CMK (cell line): Measurements from ENCODE around the gene AMH.
"Not testable (repeated sequence)": the region's sequence is repeated elsewhere in the genome, so short reads cannot be mapped to it uniquely, and the experiment has no call there.

Experiments used
- DNase-seq: peaks from one replicate; pipeline ENCODE4 v3.0.0-alpha.2; 2010; ENCODE audit warnings: low read depth

AMH gene

DNA sequence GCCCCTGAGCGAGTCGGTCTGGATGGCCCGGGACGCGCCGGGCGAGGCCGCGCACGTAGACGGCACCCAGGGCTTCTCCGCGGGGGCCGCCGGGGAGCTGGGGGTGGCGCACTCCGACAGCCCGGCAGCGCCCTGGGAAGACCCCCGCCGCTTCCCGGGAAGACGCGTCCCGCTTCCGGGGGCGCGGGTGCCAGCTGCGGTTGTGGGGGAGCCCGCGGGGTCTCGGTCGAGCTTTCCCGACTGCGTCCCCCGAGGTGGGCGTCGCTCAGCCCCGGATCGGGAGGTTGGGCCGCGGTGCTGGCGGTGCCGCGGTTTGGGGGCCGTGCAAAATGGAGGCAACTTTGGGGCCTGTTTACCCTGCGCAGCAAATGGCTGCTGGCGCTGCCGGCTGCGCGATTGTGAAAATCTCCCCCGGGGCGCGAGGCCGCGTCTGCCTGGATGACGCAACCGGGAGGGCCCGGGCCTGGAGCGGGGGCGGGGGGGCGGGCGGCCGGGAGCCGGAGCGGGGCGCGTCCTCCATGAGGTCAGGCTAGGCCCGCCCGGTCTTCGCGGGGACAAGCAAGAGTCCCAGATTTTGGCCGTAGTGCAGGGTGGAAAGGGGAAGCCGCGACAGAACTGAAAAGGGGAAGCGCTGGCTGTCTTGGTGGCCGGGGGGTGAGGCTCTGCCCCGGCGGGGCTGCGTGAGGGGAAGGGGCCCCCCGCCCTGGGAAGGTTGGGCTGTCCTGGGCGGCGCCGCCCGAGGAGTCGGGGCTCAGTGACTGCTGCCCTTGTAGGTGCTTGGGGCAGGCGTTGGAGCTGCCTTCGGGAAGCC, 21.5 kb downstream of the AMH start:
- DNase-seq, result no peak

DNA sequence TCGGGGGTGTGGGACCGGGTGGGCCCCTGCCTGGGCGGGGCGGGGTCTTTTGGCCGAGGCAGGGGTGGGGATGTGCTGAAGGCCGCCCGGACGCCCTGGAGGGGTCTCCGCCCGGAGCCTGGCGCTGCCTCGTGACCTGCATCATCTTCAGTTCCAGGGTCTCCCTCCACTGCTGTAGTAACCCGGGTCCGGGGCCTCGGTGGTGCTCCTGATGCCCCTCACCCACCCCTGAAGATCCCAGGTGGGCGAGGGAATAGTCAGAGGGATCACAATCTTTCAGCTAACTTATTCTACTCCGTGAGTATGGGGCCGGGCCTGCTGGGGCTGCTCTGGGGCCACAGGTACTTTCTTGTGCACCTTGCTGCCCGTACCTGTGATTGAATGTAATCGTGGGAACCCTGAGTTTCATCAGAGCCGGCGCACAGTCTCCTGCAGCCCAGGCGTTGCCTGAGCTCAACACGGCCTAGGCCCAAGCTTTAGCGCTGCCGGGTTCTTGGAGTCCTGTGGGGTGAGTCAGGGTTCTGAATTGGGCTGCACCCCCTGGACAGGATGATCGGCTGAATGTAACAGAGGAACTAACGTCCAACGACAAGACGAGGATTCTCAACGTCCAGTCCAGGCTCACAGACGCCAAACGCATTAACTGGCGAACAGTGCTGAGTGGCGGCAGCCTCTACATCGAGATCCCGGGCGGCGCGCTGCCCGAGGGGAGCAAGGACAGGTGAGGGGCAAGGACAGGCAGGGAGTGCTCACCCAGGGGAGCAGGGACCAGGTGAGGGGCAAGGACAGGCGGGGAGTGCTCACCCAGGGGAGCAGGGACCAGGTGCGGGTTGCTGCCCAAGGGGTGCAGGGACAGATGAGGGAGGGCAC, 22.3 kb downstream of the AMH start:
- DNase-seq, result no peak

- DNase-seq, result no peak
Observed at GRCh38 chr19:2273356-2274184, 24.4 kb downstream of the AMH start.

DNA sequence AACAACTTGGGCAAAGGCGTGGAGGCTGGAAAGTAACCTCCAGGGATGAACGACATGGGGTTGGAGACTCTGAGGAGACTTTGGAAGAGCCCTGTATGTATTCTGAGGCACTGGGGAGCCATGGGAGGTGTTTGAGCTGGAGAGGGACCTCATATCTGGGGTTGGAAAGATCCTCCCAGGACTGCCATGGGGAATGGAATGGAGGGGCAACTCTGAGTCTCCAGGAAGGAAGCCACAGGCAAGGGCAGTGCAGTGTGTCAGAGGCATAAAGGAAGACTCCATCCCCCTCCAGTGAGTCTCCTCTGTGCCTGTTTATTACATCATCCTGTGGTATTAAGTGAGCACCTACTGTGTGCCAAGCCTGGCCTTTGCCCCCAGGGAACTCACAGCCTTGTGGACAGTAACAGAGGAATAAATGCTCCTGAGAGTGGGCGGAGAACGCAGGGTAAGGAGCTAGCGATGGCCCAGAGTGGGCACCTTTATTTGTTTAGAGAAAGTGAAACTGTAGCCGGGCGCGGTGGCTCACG, 25.1 kb downstream of the AMH start:
- DNase-seq, result no peak

GRCh38 chr19:2274931-2275535, 25.9 kb downstream of the AMH start:
- DNase-seq, result no peak

DNA sequence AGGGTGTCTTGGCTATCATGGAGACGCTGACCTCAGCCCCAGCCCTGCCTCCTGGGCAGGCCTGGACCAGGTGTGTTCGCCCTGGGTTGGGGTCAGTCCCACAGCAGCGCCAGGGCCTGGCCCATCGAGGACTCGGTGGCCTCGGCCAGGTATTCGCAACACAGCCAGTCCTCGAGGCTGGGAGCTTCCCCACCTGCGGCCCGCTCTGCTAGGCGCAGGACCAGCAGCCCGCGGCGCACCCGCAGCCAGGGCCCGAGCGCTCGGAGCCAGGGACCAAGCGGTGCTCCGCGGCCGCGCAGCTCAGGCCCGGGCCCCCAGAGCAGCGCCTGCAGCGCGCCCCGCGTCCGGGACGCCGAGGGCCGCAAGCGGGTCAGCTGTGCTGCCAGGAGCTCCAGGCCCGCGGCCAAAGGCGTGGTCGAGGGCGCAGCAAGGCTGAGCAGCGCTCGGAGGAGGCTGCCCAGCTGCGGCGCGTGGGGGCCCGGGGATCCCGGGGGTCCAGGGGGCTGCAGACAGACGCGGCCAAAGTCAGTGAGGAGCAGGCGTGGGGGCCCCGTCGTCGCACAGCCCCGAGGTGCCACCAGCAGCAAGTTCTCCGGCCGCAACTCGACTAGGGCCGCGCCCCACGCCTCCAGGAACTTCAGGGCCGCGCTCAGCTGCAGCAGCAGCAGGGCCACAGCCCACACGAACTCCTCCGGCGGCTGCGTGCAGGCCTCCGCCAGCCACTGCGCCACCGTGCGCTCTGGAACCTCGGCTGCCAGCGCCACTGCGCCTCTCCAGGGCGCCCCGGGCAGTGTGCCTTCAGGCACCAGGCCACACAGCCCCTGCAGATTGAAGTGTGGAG, 26.7 kb downstream of the AMH start:
- DNase-seq, result no peak

GRCh38 chr19:2276429-2276986, 27.4 kb downstream of the AMH start:
- no peak for DNase-seq

- no peak for DNase-seq
Observed at GRCh38 chr19:2277138-2277537, 28.0 kb downstream of the AMH start.

DNA sequence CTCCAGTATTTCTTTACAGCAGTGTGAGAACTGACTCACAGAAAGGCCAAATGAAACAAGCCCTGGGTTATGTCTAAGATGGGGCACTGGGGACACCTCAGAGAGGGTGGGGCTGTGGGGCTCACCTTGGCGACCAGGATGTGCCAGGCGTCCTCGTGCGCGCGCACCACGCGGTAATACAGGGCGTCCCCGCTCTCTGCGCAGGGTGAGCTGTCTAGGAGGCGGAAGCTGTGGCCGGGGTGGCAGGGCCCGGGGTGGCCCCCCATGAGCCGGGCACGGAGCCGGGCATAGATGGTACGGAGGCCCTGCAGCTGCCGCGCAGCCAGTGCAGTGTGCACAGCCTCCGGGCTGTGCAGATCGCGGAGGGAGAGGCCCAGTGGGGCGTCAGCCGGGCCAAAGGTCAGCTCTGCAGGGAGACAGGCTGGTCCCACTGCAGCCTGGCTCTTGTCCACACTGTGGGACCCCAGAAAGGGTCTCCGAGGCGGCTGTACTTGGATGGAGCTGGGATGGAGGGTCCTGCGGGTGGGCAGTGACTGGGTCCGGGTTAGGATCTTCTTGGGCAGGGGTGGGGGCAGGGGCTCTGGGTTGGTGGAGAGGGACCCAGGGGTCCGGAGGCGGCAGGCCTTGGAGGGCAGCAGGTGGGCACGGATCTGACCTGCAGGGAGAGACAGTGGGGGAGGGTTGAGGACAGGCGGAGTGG, 29.5 kb downstream of the AMH start:
- no peak for DNase-seq

GRCh38 chr19:2280633-2281264, 31.6 kb downstream of the AMH start:
- no peak for DNase-seq

DNA sequence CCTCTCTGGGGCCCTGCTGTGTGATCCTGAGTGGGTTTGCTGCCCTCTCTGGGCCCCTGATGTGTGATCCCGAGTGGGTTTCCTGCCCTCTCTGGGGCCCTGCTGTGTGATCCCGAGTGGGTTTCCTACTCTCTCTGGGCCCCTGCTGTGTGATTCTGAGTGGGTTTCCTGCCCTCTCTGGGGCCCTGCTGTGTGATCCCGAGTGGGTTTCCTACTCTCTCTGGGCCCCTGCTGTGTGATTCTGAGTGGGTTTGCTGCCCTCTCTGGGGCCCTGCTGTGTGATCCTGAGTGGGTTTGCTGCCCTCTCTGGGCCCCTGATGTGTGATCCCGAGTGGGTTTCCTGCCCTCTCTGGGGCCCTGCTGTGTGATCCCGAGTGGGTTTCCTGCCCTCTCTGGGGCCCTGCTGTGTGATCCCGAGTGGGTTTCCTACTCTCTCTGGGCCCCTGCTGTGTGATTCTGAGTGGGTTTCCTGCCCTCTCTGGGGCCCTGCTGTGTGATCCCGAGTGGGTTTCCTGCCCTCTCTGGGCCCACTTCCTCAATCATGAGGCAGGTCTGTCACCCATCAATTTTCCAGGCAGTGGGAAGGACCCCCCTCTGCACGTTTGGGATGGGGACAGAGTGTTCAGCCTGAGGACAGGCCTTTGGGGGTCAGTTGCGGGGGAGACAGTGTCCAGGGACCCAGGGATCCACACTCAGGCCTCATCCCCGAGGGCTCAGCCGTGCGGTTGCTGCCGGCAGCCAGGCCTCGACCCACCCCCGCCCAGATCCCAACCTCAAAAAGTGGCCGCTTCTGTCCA, 32.3 kb downstream of the AMH start:
- not testable (repeated sequence) for DNase-seq

- no peak for DNase-seq
Observed at GRCh38 chr19:2282062-2282861, 33.1 kb downstream of the AMH start, which contains the start of gene PEAK3. TSS of gene PEAK3 (minus strand) at chr19:2282175. CDS start at chr19:2280931, 1,244 bp downstream.

- no peak for DNase-seq
Observed at GRCh38 chr19:2282862-2283237, 33.7 kb downstream of the AMH start.

GRCh38 chr19:2283835-2284507, 34.8 kb downstream of the AMH start:
- DNase-seq, result no peak

GRCh38 chr19:2286402-2287140, 37.4 kb downstream of the AMH start:
- no peak for DNase-seq
